NCI-H460 (cell line): ENCODE results near the gene AMZ1. TPM values are rescaled to one million over a fixed set of nuclear protein-coding genes. Genes with fewer than 3 reads are reported as not detected.
"Not testable (repeated sequence)": the region's sequence is repeated elsewhere in the genome, so short reads cannot be mapped to it uniquely, and the experiment has no call there.

ENCODE experiments used
- DNase-seq: peaks from one replicate; pipeline ENCODE4 v3.0.0-alpha.2; 2016; ENCODE audit warnings: low read depth; ENCODE audit errors: extremely low read depth
- total RNA-seq: library from RNA; depleted of rRNA; stranded (reverse); fragments of >200 nt; shearing (Covaris generic); gene quantifications from 2 replicates; pipeline ENCODE4 v1.2.3, GENCODE V29; 2014

The AMZ1 gene
- total RNA-seq, 1 experiment from 2014 or later, result not detected

DNA sequence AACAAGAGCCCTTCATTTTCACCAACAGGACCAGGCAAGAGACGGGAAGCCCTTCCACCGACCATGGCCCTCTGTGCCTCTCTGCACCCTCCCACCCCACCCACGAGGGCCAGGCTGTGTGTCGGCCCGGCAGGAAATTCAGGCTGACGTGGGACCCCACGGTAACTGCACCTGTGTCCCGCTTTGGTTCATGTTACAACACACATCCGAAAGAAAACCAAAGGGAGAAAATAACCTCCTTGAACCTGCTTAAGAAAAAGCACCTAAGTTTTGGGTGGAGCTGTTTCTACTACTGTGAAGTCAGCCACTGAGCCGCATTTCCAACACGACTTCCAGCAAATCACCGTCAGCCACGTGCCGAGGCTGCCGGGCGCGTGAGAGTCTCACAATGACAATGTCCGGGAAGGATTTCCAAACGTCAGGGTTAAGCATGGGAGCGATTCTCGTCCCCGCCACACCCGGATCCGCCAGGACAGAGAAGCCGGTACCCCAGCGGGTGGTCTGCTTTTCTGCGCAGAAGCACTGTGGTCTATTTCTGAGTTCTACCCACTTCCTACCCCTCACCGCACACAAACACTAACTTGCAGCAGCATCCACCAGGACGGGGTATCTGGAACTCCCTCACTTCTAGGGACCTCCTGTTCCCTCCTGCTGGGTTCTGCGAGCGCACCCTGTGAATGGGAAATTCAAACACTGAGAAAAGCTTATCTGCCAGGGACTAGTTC lies 36.6 kb downstream of the AMZ1 start:
- no peak for DNase-seq

DNA sequence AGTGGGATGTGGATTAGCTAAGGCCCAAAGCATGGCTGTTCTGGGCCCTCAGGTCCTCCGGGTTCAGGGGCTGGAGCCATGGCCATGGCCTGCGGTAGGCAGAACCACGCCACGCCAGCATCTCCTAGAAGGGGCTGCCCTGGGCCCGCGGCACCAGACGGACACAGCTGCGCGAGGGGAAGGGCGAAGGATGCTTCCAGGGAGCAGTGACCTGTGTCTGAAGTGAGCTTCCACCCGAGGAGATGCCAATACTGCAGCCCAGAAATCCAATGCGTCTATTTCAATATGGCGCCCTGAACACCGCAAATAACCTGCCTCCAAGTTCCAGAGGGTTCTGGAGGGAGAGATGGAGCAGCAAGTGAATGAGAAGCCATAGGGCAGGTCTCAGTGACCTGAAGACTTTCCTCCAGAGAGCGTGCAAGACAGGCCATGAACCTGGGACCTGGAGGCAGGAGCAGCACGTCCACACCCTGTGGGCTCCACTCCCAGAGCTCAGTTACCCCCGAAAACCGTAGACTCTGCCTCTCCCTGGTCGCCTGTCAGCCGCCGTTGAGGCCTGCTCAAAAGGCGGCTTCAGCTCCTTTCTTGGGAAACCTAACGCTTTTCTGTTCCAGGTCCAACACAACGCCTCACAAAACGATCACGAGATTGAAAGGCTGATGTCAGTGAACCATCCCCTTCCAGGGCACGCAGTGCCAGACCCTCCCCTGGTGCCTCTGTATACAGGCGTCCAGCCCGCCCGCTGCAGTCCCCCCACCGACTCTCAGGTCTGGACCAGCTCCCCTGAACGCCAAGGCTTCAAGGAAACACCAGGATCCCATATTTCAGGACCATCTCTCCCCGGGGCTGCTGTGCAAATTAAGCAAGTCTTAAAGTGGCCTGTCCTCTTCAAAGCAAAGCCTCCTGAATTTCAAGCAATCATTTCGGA lies 37.4 kb downstream of the AMZ1 start:
- DNase-seq, result no peak

DNA sequence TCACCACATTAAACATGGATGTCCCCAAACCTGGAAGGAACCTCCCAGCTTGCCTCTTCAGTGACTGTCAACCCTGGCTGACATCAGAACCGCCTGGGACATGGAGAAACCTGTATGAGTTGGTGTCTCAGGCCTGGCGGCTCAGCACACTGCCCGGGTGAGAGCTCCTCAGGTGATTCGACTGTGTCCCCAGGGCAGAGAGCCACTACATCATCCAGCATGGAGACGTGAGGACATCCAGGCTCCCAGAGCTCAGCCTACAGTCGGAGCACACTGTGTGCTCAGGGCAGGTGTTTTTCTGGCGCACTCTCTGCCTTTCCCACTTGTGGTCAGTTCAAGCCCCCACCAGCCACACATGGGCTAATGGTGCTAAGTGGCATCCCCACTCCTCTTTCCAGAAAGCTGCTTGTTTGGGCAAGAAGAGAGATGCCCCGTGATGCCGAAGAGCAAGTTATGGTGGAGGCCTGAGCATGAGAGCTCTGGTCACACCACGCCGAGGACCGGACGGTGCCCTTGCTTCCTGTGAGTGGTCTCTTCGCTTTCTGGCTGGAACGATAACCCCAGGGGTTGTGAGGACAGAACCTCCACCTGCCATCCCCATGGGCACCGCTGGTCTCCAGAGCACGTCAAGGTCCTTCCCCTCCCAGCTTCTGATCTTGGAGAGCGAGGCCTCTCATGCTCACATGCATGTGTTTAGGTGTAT lies 38.5 kb downstream of the AMZ1 start:
- DNase-seq, result no peak

DNA sequence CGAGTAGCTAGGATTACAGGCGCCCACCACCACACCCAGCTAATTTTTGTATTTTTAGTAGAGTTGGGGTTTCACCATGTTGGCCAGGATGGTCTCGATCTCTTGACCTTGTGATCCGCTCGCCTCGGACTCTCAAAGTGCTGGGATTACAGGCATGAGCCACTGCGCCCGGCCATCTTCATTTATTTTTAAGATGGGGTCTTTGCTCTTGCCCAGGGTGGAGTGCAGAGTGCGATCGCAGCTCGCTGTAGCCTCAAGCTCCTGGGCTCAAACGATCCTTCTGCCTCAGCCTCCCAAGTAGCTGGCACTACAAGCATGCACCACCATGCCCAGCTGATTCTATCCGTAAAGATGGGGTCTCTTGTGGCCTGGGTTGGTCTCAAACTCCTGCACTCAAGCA lies 39.2 kb downstream of the AMZ1 start:
- not testable (repeated sequence) for DNase-seq

DNA sequence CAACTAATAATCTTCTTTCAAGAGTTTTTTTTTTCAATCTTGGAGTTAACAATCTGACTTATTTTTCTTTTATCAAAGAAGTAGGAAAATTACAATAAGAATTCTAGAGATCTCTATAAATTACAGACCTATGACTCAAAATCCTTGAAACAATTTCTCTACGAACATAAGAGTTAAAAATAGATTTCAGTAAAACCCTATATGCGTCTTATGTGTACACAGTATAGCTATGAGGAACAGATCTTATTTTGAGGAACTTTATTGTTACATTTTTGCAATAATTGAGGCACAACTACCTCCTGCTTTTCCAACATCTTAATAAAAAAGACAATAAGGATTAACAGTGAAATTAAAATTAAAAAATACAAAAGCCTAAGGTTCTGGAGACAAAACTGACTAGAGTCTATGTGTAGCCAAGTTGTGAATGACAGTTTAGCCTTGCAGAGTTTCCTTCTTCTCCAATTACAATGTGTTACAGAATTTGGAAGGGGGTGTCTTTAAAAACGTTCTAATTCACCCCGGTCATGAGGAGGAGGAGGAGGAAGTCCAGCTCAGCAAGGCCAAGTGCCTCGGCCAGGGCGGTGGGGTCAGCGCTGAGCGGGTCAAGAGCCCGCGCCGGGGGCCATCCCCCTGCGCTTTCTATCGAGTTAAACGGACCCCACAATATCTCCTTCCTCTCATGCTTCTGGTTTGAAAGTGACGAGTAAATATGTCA lies 40.5 kb downstream of the AMZ1 start:
- no peak for DNase-seq

DNA sequence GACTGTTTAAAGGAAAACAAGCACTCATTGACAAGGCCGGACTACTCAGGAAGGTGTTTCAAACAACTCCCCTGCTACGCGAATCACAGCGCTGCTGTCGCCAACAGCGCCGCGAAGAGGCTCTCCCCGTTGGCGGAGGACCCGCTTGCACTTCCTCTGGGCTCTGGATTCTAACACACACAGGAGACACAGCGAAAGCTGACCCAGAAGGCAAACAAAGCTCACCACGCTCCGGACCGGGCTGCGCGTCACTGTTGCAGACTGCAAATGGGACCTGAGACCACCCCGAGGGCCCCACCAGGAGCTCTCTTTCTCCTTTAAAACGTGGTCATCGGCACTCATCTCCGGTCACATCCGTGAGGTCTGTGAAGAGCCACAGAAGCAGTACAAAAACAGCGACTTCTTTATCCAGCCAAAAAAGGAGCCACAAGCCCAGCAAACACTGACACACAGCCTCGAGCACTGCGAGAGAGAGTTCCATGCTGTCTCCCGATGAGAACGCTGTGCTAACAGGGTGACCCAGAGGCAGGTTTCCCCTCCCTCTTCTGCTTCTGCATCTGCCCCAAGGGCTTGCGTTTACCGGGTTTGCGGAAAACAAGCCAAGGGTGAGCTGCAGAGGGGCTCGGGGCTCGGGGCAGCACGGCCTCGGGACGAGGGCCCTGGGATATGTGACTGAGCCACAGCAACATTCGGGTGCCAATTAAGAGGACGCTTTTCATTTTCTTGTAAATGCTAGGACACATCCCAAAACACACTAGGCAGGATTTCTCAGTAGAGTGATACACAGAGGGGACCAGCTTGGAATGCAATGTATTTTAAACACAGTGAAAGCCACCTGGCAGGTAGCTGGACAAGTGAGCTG lies 41.3 kb downstream of the AMZ1 start:
- DNase-seq, result no peak

DNA sequence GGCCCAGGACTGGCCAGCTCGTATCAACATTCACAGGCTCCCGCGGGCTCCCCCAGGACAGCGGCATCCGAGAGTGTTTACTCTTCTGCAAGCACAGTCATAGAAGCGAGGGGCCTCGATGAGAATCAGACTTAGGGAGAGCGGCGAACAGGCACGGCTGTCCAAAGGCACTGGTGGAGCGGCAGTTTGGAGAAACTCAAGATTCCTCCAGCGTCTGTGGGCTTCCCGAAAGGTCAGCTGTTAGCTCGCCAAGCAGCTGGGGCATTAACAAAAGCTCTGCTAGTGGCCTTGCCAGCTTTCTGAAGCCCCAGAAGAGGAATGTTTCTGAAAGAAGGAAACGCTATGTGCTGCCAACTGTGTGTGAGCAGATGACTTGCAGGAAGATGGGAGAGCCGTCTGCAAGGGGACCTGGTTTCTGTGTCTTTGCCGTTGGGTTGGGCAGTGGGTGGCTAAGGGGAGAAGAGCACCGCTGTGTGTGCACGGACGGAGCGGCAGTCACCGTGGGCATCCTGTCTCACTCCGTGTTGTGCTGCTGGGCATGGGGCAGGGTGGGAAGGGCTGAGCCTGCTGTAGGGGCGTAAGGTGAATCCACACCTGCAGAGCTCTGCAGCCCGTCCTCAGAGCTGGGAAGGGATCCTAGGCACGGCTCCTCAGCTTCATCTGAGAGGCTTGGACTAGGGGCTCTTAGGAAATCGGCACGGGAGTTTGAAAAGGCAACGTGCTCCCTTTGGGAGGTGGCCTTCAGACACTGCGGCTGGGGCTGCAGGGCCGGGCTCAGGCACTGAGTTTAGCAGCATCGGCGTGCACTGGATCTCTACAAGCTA lies 42.1 kb downstream of the AMZ1 start:
- no peak for DNase-seq

DNA sequence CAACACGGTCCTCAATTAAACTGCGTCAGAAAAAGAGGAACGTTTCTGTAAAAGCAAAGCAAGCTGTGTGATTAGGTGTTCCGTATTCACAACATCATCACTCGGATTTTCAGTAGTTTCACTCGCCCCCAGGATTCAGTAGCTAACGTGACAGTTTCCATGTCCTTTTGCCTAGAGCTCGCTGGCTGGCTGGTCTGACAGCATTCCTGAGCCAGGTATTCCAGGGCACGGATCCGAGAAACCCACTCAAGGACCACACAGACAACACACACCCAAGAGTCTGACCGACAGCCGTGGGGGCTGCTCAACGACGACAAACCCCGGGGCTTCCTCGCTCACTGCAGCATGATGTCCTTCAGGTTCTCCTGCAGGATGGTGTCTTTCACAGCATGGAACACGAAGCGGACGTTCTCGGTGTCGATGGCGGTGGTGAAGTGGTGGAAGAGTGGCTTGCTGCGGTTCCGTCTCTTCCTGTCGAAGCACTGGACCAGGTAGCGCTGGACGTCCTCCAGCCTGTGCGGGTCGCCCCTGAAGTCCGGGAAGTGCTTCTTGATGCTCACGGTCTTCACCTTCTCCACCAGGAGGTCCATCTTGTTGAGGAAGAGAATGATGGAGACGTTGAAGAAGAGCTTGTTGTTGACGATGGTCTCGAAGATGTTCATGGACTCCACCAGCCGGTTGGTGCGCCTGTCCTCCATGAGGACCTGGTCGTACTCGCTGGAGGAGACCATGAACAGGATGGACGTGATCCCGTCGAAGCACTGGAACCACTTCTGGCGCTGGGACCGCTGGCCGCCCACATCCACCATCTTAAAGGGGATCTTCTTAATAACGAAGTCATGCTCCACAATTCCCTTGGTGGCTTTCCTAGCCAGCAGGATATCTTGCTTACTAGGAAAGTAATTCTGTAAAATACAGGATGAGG lies 43.1 kb downstream of the AMZ1 start:
- DNase-seq, result no peak

DNA sequence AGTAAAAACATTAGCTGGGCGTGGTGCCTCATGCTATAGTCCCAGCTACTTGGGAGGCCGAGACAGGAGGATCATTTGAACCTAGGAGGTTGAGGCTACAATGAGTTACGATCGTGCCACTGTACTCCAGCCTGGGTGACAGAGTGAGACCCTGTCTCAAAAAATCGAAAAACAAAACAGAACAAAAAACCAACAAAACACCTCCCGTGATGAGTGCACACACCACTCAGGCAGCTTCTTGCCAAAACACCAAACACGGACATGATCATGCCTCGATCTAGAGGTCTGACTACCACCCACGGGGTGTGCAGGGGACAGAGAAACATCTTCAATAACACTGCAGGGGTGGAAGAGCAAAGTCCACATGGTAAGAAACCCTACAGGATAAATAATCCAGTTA lies 44.4 kb downstream of the AMZ1 start:
- DNase-seq, result no peak

DNA sequence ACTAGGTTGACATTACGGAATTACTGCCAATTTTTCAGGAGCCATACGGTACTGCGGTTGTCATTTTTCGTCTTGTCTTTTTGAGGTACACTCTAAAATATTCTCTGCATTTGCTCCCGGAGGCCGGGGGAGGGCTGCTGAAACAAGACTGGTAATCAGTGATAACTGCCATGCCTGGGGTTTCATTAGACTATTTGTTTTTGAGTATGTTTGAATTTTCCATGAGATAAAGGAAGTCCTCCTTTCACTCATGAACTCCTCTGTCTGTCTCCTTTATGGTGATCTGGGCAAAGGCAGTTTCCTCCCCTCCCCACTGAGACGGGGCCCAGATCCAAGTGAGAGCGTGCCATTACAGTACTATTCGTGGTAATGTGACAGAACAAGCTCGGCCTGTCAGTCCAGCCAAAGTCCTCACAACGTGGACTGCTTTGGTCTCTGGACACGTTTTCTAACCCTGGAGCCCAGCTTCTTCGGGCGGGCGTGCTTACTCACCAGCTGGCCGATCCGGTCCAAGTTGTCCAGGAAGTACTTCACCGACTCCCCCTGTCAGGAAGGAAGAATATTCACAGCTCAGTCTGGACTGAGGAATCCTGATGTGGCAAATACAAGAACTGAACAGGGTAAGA lies 45.1 kb downstream of the AMZ1 start:
- no peak for DNase-seq

DNA sequence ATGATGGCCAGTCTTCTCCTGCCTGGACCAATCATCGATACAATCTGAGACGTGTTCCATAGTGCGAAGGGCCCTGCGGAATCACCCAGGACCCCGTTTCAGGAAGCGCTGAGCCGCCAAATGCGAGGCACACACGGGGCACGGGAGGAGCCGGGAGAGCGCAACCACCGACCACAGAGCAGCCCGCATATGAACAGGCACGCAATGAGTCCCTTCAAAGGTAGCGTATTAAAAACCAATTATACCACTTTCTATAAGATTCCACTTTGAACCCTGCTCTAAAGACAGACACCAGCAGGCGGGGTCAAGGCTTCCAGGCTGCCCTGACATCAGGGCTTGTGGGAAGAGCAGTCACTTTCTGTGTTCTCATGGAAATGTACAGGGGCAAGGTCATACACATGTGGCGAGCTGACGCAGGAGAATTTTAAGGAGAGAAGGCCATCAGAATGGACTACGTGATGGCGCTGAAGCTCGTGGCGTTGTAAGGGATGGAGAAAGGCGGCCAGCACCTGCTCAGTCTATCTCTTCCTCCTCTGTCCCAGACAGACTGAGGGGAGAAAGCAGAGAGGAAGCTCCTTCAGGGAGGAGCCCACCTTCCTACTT lies 46.2 kb downstream of the AMZ1 start:
- DNase-seq, result no peak

DNA sequence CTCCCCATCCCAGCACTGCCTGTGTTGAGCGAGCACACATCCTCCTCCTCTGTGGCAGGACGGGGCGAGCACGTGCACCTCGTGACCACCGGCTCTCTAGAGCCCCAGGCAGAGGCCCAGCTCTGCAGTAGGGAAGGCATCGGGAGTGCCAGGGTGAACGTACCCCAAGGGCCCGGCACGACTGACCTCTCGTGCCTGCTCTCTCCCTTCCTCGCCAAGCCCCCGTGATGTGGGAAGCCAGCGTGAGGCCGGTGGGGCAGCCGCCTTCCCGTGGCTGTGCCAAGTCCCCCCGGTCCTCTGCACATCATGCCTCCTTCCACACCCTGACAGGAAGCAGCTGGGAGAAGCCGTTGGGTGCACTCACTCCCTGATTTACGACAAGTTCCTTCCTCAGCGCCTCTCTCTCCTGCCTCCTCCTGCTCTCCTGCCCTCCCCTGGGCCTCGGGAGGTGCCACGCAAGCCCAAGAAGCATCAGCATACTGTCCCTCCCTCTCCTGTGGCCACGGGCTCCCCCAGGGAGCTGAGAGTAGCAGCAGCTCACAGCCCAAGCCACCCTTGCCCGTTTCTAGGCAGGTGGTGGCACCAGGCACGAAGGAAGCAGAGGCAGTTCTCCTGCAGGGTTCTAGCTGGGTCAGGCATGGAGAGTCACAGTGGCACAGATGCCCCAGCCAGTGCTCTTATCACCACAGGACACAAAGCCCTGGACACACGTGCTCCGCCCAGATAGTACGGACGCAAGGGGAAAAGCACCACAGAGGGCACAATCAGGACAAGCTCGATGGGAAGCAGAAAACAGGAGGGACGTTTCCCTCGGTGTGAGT lies 47.0 kb downstream of the AMZ1 start:
- no peak for DNase-seq

DNA sequence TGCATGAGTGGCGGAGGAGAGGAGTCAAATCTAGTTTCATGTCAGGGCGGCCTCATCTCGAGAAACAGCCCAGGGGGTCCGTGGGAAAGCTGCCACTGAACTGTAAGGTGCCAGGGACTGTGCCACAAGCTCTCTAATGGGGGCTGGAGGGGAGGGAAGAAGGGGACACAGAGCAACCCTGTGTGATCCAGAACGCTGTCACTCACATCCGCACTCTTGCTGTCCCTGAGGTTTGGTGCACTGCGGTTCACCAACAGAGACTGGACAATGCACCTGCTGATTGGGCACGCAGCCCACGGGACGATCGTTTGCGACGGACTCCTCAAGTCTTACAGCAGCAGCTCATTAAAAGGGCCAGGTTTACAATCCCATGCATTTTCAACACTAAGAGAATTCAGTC lies 47.7 kb downstream of the AMZ1 start:
- no peak for DNase-seq

DNA sequence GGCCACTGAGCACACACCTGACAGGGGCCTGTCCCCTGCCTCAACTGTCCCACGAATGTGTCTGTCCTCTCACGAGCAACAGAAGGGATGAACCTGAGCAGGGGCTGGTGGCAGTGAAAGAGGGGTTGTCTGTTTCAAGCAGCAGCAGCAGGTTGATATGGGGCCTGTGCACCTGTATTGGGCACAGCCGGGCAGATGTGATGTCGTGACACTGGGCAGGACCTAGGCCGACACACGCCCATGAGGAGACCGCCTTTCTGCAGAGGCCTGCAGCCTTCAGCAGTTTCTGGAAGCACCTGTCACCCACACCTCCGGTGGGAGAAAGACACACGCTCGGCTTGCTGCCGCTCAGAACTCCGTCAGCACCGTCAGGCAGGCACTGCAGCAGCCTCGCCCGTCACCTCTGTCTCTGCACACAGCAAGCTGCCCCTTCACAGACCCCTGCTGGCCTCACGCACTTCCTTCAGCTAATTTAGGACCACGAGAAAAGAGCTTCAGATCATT lies 48.5 kb downstream of the AMZ1 start:
- no peak for DNase-seq

DNA sequence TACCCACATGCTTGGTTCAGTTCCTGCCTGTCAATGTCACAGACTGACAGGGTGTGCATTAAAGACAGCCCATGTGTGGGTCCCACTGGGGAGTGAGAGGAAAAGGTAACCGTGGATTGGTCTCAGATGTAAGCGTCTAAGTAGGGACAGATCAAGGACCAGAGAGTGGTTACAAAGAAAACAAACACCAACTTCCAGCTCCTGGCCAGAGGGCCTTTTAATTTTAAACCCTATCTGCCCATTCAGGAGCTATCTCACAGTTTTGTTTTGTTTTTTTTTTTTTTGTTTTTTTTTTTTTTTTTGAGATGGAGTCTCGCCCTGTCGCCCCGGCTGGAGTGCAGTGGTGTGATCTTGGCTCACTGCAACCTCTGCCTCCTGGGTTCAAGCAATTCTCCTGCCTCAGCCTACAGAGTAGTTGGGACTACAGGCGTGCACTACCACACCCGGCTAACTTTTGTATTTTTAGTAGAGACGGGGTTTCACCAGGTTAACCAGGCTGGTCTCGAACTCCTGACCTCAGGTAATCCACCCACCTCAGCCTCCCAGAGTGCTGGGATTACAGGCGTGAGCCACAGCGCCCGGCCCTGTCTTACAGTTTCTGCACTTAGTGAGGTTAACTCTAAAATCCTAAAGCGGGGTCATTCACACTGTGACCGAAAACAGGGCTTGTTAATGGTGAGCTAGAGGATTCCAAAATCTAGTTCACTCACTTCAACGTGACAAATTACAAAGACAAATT lies 49.2 kb downstream of the AMZ1 start:
- not testable (repeated sequence) for DNase-seq
